K562 (cell line): Measurements from ENCODE around the gene LAGE3.

Source experiments
- BHLHE40 ChIP-seq: IDR thresholded peaks from 2 replicates; pipeline ENCODE4 v1.6.1; 2011; ENCODE audit warnings: low read length, improper control_type of control experiment
- CTCF ChIP-seq, 3 experiments: IDR thresholded peaks in 2 of 3; conservative IDR thresholded peaks in 1 of 3; 2 replicates each; pipeline ENCODE4 v1.5.1; 2011 to 2012; ENCODE audit warnings: low read length in 3 of 3, mild to moderate bottlenecking in 3 of 3, control low read depth in 2 of 3, improper control_type of control experiment in 1 of 3, inconsistent platforms in 1 of 3, low read depth in 1 of 3, mixed read lengths in 1 of 3, moderate library complexity in 1 of 3; ENCODE audit not compliant: insufficient read depth in 2 of 3
- E2F6 ChIP-seq, 2 experiments: IDR thresholded peaks; 2 replicates each; pipeline ENCODE4 v1.6.1; 2011; ENCODE audit warnings: borderline replicate concordance in 1 of 2, control low read depth in 1 of 2, low read depth in 1 of 2, low read length in 1 of 2, mild to moderate bottlenecking in 1 of 2, mixed read lengths in 1 of 2, moderate library complexity in 1 of 2; ENCODE audit not compliant: insufficient read depth in 1 of 2, insufficient read length in 1 of 2, poor library complexity in 1 of 2, severe bottlenecking in 1 of 2; ENCODE audit errors: extremely low read depth in 1 of 2
- GABPA ChIP-seq: fragments of 200-800 bp; sonication (Bioruptor generic); conservative IDR thresholded peaks from 2 replicates; pipeline ENCODE4 v1.6.1; 2016; ENCODE audit warnings: low read depth, missing genetic modification characterization, missing compliant biosample characterization
- STAT6 ChIP-seq: sonication (generic); formaldehyde crosslinking; IDR thresholded peaks from 2 replicates; pipeline ENCODE4 v1.8.1; 2023; ENCODE audit warnings: mild to moderate bottlenecking, missing genetic modification reagents
- ZNF780A ChIP-seq: fragments of 250-450 bp; sonication (Bioruptor Pico); IDR thresholded peaks from 2 replicates; pipeline ENCODE4 v1.5.0; 2021; ENCODE audit warnings: mild to moderate bottlenecking

GRCh38 chrX:154445776-154446175 lies 33.3 kb downstream of the LAGE3 start:
- TF ChIP-seq E2F6 (IDR thresholded peaks at IDR 0.05; ENCODE audit: borderline replicate concordance in 1 of 2, extremely low read depth in 1 of 2, insufficient read depth in 1 of 2, insufficient read length in 1 of 2, low read depth in 1 of 2, low read length in 1 of 2, poor library complexity in 1 of 2, severe bottlenecking in 1 of 2), result no peak
- no peak for TF ChIP-seq GABPA (tag)
- no peak for TF ChIP-seq BHLHE40
- TF ChIP-seq CTCF (IDR thresholded peaks at IDR 0.05 in 2 of 3, conservative IDR thresholded peaks at IDR 0.05 in 1 of 3; ENCODE audit: insufficient read depth in 2 of 3, low read depth in 1 of 3, low read length in 3 of 3), result no peak
- no peak for TF ChIP-seq STAT6 (CRISPR knock-in tag)
- no peak for TF ChIP-seq ZNF780A
